Fibroblast of lung (primary cell): Measurements from ENCODE around the gene ITGA2. TPM values are rescaled to one million over a fixed set of nuclear protein-coding genes. Genes with fewer than 3 reads are reported as not detected.

Source experiments
- DNase-seq, 2 donors: peaks; one replicate each; pipeline versions ENCODE4 v3.0.0 to v3.0.0-alpha.2; 2010; ENCODE audit warnings: low read depth in 2 of 2
- H2AFZ ChIP-seq: 2 replicates; pipeline ENCODE4 v1.5.1; 2012; ENCODE audit warnings: low read length, control low read depth, inconsistent platforms
- H3K27ac ChIP-seq: 2 replicates; pipeline ENCODE4 v1.5.1; 2011; ENCODE audit warnings: low read length, control low read depth; ENCODE audit not compliant: insufficient read depth
- H3K27me3 ChIP-seq: 2 replicates; pipeline ENCODE4 v1.5.1; 2011; ENCODE audit warnings: mild to moderate bottlenecking, low read length; ENCODE audit not compliant: control insufficient read depth, insufficient read depth
- H3K36me3 ChIP-seq: 2 replicates; pipeline ENCODE4 v1.5.1; 2011; ENCODE audit warnings: low read length; ENCODE audit not compliant: control insufficient read depth, insufficient read depth
- H3K4me1 ChIP-seq: 2 replicates; pipeline ENCODE4 v1.5.1; 2011; ENCODE audit warnings: low read length; ENCODE audit not compliant: control insufficient read depth, insufficient read depth; ENCODE audit errors: extremely low read depth
- H3K4me2 ChIP-seq: 2 replicates; pipeline ENCODE4 v1.5.1; 2011; ENCODE audit warnings: low read length, control low read depth; ENCODE audit not compliant: insufficient read depth; ENCODE audit errors: extremely low read depth
- H3K4me3 ChIP-seq, 4 experiments: fragments of 200-600 bp in 1 of 4; sonication (generic) in 1 of 4; replicated peaks in 1 of 4; 2 replicates each; pipeline ENCODE4 v1.5.1; 2011 to 2016; ENCODE audit warnings: low read length in 4 of 4, low read depth in 3 of 4, mild to moderate bottlenecking in 3 of 4, control low read depth in 2 of 4, inconsistent platforms in 1 of 4, mixed read lengths in 1 of 4; ENCODE audit not compliant: insufficient read depth in 1 of 4; ENCODE audit errors: control extremely low read depth in 1 of 4
- H3K79me2 ChIP-seq: 2 replicates; pipeline ENCODE4 v1.5.1; 2012; ENCODE audit warnings: mild to moderate bottlenecking, low read length, inconsistent platforms; ENCODE audit not compliant: control insufficient read depth, insufficient read depth
- H3K9ac ChIP-seq: 2 replicates; pipeline ENCODE4 v1.5.1; 2011; ENCODE audit warnings: mild to moderate bottlenecking, low read length, control low read depth; ENCODE audit not compliant: insufficient read depth
- H3K9me3 ChIP-seq: 2 replicates; pipeline ENCODE4 v1.5.1; 2012; ENCODE audit warnings: low read depth, low read length; ENCODE audit not compliant: control insufficient read depth, insufficient read depth
- H4K20me1 ChIP-seq: 2 replicates; pipeline ENCODE4 v1.5.1; 2011; ENCODE audit warnings: low read length; ENCODE audit not compliant: control insufficient read depth, insufficient read depth; ENCODE audit errors: extremely low read depth
- CTCF ChIP-seq, 2 donors: IDR thresholded peaks in 1 of 2; conservative IDR thresholded peaks in 1 of 2; 1 replicate in 1 of 2; 2 replicates in 1 of 2; pipeline ENCODE4 v1.5.1; 2011 to 2012; ENCODE audit warnings: low read length in 2 of 2, control low read depth in 1 of 2, inconsistent platforms in 1 of 2, low read depth in 1 of 2, mild to moderate bottlenecking in 1 of 2
- EZH2 ChIP-seq: IDR thresholded peaks from 2 replicates; pipeline ENCODE4 v1.5.1; 2012; ENCODE audit warnings: low read length, control low read depth, mild to moderate bottlenecking; ENCODE audit errors: missing control alignments
- polyA plus RNA-seq, 2 donors: library from polyadenylated mRNA; depleted of rRNA in 1 of 2; stranded (reverse) in 1 of 2; unstranded in 1 of 2; fragments of >200 nt; gene quantifications; 2 replicates each; pipeline ENCODE4 v1.2.1, GENCODE V29; 2011 to 2012; ENCODE audit warnings: missing spikeins in 1 of 2
- total RNA-seq: library from RNA; depleted of rRNA; stranded (reverse); fragments of >200 nt; gene quantifications from 2 replicates; pipeline ENCODE4 v1.2.1, GENCODE V29; 2014

ITGA2 gene
- total and polyA plus RNA-seq, 2 donors (not counting 1 experiment from before 2014, with no cell fraction given): 9.4 to 75.5 TPM

- Histone ChIP-seq H3K4me2 (no peak overlapping the region), H3K27ac (no peak overlapping the region), H3K27me3 (no peaks in the 10 kb centered on the region), H3K9me3 (no peaks in the 10 kb centered on the region), H4K20me1 (no peaks in the 10 kb centered on the region), H3K4me3 (no peak overlapping the region), H3K4me1 (peaks cover 4% of the 10 kb centered on the region), H3K9ac (no peak overlapping the region), H3K79me2 (peaks cover 78% of the 10 kb centered on the region), H3K36me3 (no peaks in the 10 kb centered on the region), H2AFZ (no peak overlapping the region)
- peak in 1 of 2 donors; percentile 47 for DNase-seq
- TF ChIP-seq EZH2: no peak
- no peak for TF ChIP-seq CTCF (conservative IDR thresholded peaks at IDR 0.05 in 1 of 2, IDR thresholded peaks at IDR 0.05 in 1 of 2; ENCODE audit: low read depth in 1 of 2, low read length in 2 of 2)
These were observed 5.1 kb downstream of the ITGA2 start for GRCh38 chr5:52994266-52994665.

GRCh38 chr5:52995095-52995494 lies 5.9 kb downstream of the ITGA2 start:
- H3K27ac ChIP-seq: no peak overlapping the region
- H3K4me3 ChIP-seq: no peak overlapping the region
- H3K4me2 ChIP-seq: no peak overlapping the region
- H3K79me2 ChIP-seq: peaks cover 74% of the 10 kb centered on the region
- no peak for TF ChIP-seq EZH2
- TF ChIP-seq CTCF (conservative IDR thresholded peaks at IDR 0.05 in 1 of 2, IDR thresholded peaks at IDR 0.05 in 1 of 2; ENCODE audit: low read depth in 1 of 2, low read length in 2 of 2): no peak
- no peak for DNase-seq
- H3K9ac ChIP-seq: no peak overlapping the region
- H4K20me1 ChIP-seq: no peaks in the 10 kb centered on the region
- no peaks in the 10 kb centered on the region for H3K27me3 ChIP-seq
- H2AFZ ChIP-seq: no peak overlapping the region
- H3K36me3 ChIP-seq: no peaks in the 10 kb centered on the region
- no peaks in the 10 kb centered on the region for H3K9me3 ChIP-seq
- H3K4me1 ChIP-seq: peaks cover 6% of the 10 kb centered on the region

GRCh38 chr5:52995914-52996313 lies 6.8 kb downstream of the ITGA2 start:
- no peak overlapping the region for H3K9ac ChIP-seq
- no peaks in the 10 kb centered on the region for H3K36me3 ChIP-seq
- H3K4me3 ChIP-seq: no peak overlapping the region
- no peaks in the 10 kb centered on the region for H3K27me3 ChIP-seq
- TF ChIP-seq CTCF (conservative IDR thresholded peaks at IDR 0.05 in 1 of 2, IDR thresholded peaks at IDR 0.05 in 1 of 2; ENCODE audit: low read depth in 1 of 2, low read length in 2 of 2) (no peak), EZH2 (no peak)
- peaks cover 68% of the 10 kb centered on the region for H3K79me2 ChIP-seq
- peaks cover 6% of the 10 kb centered on the region for H3K4me1 ChIP-seq
- no peak overlapping the region for H3K4me2 ChIP-seq
- H4K20me1 ChIP-seq: no peaks in the 10 kb centered on the region
- no peak overlapping the region for H3K27ac ChIP-seq
- no peak for DNase-seq
- no peak overlapping the region for H2AFZ ChIP-seq
- H3K9me3 ChIP-seq: no peaks in the 10 kb centered on the region
